HepG2 (cell line): ENCODE data around the gene SFRP4.

Source experiments
- CEBPB ChIP-seq: IDR thresholded peaks from 2 replicates; pipeline ENCODE4 v1.6.1; 2011; ENCODE audit warnings: low read depth, low read length, improper control_type of control experiment, borderline replicate concordance
- CHD2 ChIP-seq: IDR thresholded peaks from 2 replicates; pipeline ENCODE4 v1.6.1; 2011; ENCODE audit warnings: low read depth, low read length, improper control_type of control experiment
- CTCF ChIP-seq: sonication (generic); formaldehyde crosslinking; IDR thresholded peaks from 2 replicates; pipeline ENCODE4 v1.5.0; 2020; ENCODE audit warnings: mild to moderate bottlenecking, missing genetic modification reagents, moderate library complexity
- GLMP ChIP-seq: sonication (generic); formaldehyde crosslinking; IDR thresholded peaks from 2 replicates; pipeline ENCODE4 v1.9.0; 2021; ENCODE audit warnings: missing genetic modification reagents, mild to moderate bottlenecking, borderline replicate concordance
- HDAC6 ChIP-seq: fragments of 200-600 bp; sonication (generic); IDR thresholded peaks from 2 replicates; pipeline ENCODE4 v1.7.0; 2017; ENCODE audit warnings: mild to moderate bottlenecking, antibody characterized with exemption, low read length, low read depth
- HNF4A ChIP-seq: sonication (generic); formaldehyde crosslinking; IDR thresholded peaks from 2 replicates; pipeline ENCODE4 v1.4.0; 2020; ENCODE audit warnings: missing genetic modification reagents
- MNT ChIP-seq: fragments of 450-650 bp; IDR thresholded peaks from 2 replicates; pipeline ENCODE4 v1.6.1; 2016

GRCh38 chr7:37952240-37952639 is 35.6 kb upstream of the SFRP4 start:
- TF ChIP-seq MNT (no peak), GLMP (no peak), CEBPB (no peak), CHD2 (no peak), HDAC6 (no peak), HNF4A (CRISPR knock-in tag) (no peak), CTCF (CRISPR knock-in tag) (no peak)
